Loucy (cell line): ENCODE measurements around the gene CNPY1.

Experiments
- H2AFZ ChIP-seq: fragments of 200-600 bp; sonication (generic); 2 replicates; pipeline ENCODE4 v1.6.0; 2016; ENCODE audit warnings: antibody characterized with exemption, mild to moderate bottlenecking, low read length, moderate library complexity
- H3F3A ChIP-seq: fragments of 200-600 bp; 2 replicates; pipeline ENCODE4 v1.6.0; 2016; ENCODE audit warnings: antibody characterized with exemption, low read depth, mild to moderate bottlenecking
- H3K27me3 ChIP-seq: fragments of 200-600 bp; sonication (generic); 2 replicates; pipeline ENCODE4 v1.6.1; 2014; ENCODE audit warnings: low read length, mild to moderate bottlenecking; ENCODE audit not compliant: insufficient read depth, poor library complexity, severe bottlenecking
- H3K36me3 ChIP-seq: fragments of 200-600 bp; sonication (generic); 2 replicates; pipeline ENCODE4 v1.6.1; 2016; ENCODE audit warnings: low read length; ENCODE audit not compliant: insufficient read depth
- H3K4me1 ChIP-seq: fragments of 200-600 bp; sonication (generic); 2 replicates; pipeline ENCODE4 v1.5.1; 2014; ENCODE audit warnings: low read length, mild to moderate bottlenecking; ENCODE audit not compliant: insufficient read depth, poor library complexity, severe bottlenecking
- H3K4me2 ChIP-seq: fragments of 200-600 bp; sonication (generic); 2 replicates; pipeline ENCODE4 v1.6.0; 2014; ENCODE audit warnings: antibody characterized with exemption, low read length, low read depth, mild to moderate bottlenecking; ENCODE audit not compliant: poor library complexity, severe bottlenecking
- H3K4me3 ChIP-seq: fragments of 200-600 bp; sonication (generic); 2 replicates; pipeline ENCODE4 v1.5.1; 2014; ENCODE audit warnings: low read length, mild to moderate bottlenecking, mixed read lengths; ENCODE audit not compliant: poor library complexity, severe bottlenecking
- H3K79me2 ChIP-seq: fragments of 200-600 bp; sonication (generic); 2 replicates; pipeline ENCODE4 v1.6.1; 2014; ENCODE audit warnings: low read length; ENCODE audit not compliant: insufficient read depth
- H3K9ac ChIP-seq: fragments of 200-600 bp; sonication (generic); 2 replicates; pipeline ENCODE4 v1.6.0; 2014; ENCODE audit warnings: mild to moderate bottlenecking, low read depth, low read length, moderate library complexity; ENCODE audit not compliant: poor library complexity, severe bottlenecking
- H3K9me2 ChIP-seq: fragments of 200-600 bp; sonication (generic); replicated peaks from 2 replicates; pipeline ENCODE4 v1.6.1; 2016; ENCODE audit warnings: low read depth, low read length, mixed read lengths
- H3K9me3 ChIP-seq: fragments of 200-600 bp; sonication (generic); 2 replicates; pipeline ENCODE4 v1.6.1; 2014; ENCODE audit warnings: mild to moderate bottlenecking, antibody characterized with exemption, low read length, low read depth; ENCODE audit not compliant: insufficient read depth
- H4K20me1 ChIP-seq: fragments of 200-600 bp; sonication (generic); 2 replicates; pipeline ENCODE4 v1.6.0; 2014; ENCODE audit warnings: antibody characterized with exemption, low read length, mild to moderate bottlenecking; ENCODE audit not compliant: insufficient read depth, poor library complexity, severe bottlenecking
- CTCF ChIP-seq: fragments of 200-600 bp; sonication (generic); conservative IDR thresholded peaks from 2 replicates; pipeline ENCODE4 v1.5.1; 2014; ENCODE audit warnings: mild to moderate bottlenecking, antibody characterized with exemption, low read length
- EZH2phosphoT487 ChIP-seq: fragments of 200-600 bp; IDR thresholded peaks from 2 replicates; pipeline ENCODE4 v1.6.1; 2018; ENCODE audit warnings: antibody characterized with exemption, mild to moderate bottlenecking, moderate library complexity, borderline replicate concordance

The CNPY1 gene

GRCh38 chr7:155469311-155470185 lies 76.8 kb downstream of the CNPY1 start:
- H3F3A ChIP-seq = no peaks in the 10 kb centered on the region
- H3K4me3 ChIP-seq = no peak overlapping the region
- H3K4me2 ChIP-seq = no peak overlapping the region
- H3K79me2 ChIP-seq = no peaks in the 10 kb centered on the region
- H3K9me2 ChIP-seq = no peaks in the 10 kb centered on the region
- H3K27me3 ChIP-seq = no peaks in the 10 kb centered on the region
- no peaks in the 10 kb centered on the region for H4K20me1 ChIP-seq
- H3K4me1 ChIP-seq = no peaks in the 10 kb centered on the region
- no peaks in the 10 kb centered on the region for H3K9me3 ChIP-seq
- TF ChIP-seq EZH2phosphoT487 = no peak
- TF ChIP-seq CTCF = no peak
- H3K9ac ChIP-seq = no peak overlapping the region
- no peaks in the 10 kb centered on the region for H3K36me3 ChIP-seq
- H2AFZ ChIP-seq = no peak overlapping the region

GRCh38 chr7:155468785-155469148 lies 77.6 kb downstream of the CNPY1 start:
- Histone ChIP-seq H3K9ac (no peak overlapping the region), H3K27me3 (no peaks in the 10 kb centered on the region), H3F3A (no peaks in the 10 kb centered on the region), H2AFZ (no peak overlapping the region), H4K20me1 (no peaks in the 10 kb centered on the region), H3K79me2 (no peaks in the 10 kb centered on the region), H3K36me3 (no peaks in the 10 kb centered on the region), H3K9me3 (no peaks in the 10 kb centered on the region), H3K4me1 (no peaks in the 10 kb centered on the region), H3K4me3 (no peak overlapping the region), H3K9me2 (no peaks in the 10 kb centered on the region), H3K4me2 (no peak overlapping the region)
- TF ChIP-seq EZH2phosphoT487 (no peak), CTCF (no peak)

- TF ChIP-seq EZH2phosphoT487 (no peak), CTCF (no peak)
- no peaks in the 10 kb centered on the region for H3F3A ChIP-seq
- no peaks in the 10 kb centered on the region for H3K9me2 ChIP-seq
- no peaks in the 10 kb centered on the region for H4K20me1 ChIP-seq
- H2AFZ ChIP-seq = no peak overlapping the region
- no peaks in the 10 kb centered on the region for H3K9me3 ChIP-seq
- H3K4me1 ChIP-seq = no peaks in the 10 kb centered on the region
- H3K36me3 ChIP-seq = no peaks in the 10 kb centered on the region
- H3K4me3 ChIP-seq = no peak overlapping the region
- H3K9ac ChIP-seq = no peak overlapping the region
- H3K4me2 ChIP-seq = no peak overlapping the region
- H3K79me2 ChIP-seq = no peaks in the 10 kb centered on the region
- no peaks in the 10 kb centered on the region for H3K27me3 ChIP-seq
Observed at GRCh38 chr7:155467846-155468784, 78.2 kb downstream of the CNPY1 start.
